Smooth muscle cell of bladder (primary cell): ENCODE measurements around the gene SEPTIN6. TPM values are rescaled to one million over a fixed set of nuclear protein-coding genes. Genes with fewer than 3 reads are reported as not detected.

Experiments
- total RNA-seq: library from RNA; depleted of rRNA; stranded (reverse); fragments of >200 nt; gene quantifications from 2 replicates; pipeline ENCODE4 v1.2.3, GENCODE V29; 2014

The SEPTIN6 gene
- 13.9 and 20.5 TPM in 2 replicates for total RNA-seq

DNA sequence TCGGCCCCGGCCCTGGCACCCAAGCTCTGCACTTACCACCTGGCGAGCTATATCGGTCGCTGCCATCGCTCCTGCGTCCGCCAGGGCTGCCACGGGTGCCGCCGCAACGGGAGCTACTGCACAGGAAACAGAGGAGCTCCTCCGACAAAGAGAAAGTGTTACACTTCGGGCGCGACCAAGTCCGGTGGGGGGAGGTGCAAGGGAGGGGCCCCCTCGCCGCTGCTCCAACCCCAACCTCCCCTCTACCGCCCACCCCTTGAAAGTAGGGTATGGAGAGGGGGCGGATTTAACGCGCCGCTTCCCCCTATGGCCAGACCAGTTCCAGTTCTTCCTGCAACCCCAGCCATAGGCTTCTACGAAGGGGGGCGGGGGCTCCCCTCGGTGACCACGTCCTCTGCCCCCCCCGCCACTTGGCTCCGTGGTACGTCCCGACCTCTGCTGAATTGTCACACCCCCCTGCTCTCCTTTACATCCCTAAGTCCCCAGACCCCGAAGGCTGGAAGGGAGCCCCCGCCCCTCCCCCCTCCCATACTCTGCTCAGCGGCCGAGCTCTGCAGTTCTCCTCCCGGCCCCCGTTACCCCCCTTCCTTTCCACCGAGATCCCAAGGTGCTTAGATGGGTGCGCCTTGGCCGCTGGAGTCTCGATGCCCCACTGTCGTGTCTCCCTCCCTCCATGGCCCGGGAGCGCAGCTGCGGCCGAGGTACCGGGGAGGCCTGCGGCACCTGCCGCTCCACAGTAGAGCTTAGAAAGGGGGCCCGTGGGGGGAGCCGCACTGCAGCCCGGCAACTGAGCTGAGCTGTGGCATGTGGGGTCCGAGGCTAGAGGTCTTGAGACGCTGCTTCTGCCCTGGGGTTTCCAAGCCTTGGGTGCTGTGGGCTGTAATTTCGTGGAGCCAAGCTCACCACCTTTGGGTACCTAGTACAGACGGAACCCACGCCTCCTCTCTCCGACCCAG, at the start of gene SEPTIN6:
TSS of gene SEPTIN6 (minus strand) at position 129 of the 956 bp plus-strand sequence. CDS start at position 66, 63 bp downstream.

Other genes starting within 250 kb of the SEPTIN6 start
- gene SLC25A5, start 224.7 kb downstream of the SEPTIN6 start, total RNA-seq: 128 and 148 TPM in 2 replicates
- 38.3 and 40.2 TPM in 2 replicates for gene STEEP1, start 127.8 kb downstream of the SEPTIN6 start, total RNA-seq
- 18.5 and 20.0 TPM in 2 replicates for gene UBE2A, start 118.6 kb downstream of the SEPTIN6 start, total RNA-seq
- gene NKRF, start 86.7 kb downstream of the SEPTIN6 start, total RNA-seq: 2.6 and 3.3 TPM in 2 replicates
- gene SOWAHD, start 65.4 kb upstream of the SEPTIN6 start, total RNA-seq: 0.18 and 0.43 TPM in 2 replicates
- 3,179 and 3,288 TPM in 2 replicates for gene RPL39, start 98.5 kb upstream of the SEPTIN6 start, total RNA-seq
- 1.1 and 1.2 TPM in 2 replicates for gene UPF3B, start 159.8 kb upstream of the SEPTIN6 start, total RNA-seq
- gene RNF113A, start 178.6 kb upstream of the SEPTIN6 start, total RNA-seq: 16.5 and 17.4 TPM in 2 replicates
- 144 and 150 TPM in 2 replicates for gene NDUFA1, start 178.7 kb upstream of the SEPTIN6 start, total RNA-seq
- not detected in 2 replicates for gene AKAP14, start 202.7 kb upstream of the SEPTIN6 start, total RNA-seq